HEK293T (cell line): Measurements from ENCODE around the gene TMEM151B.
A peak's percentile ranks its signal among the peaks of the same experiment; 100 is the strongest.

Experiments used
- CTCF ChIA-PET: fragments of 350-600 bp; formaldehyde crosslinking; extraction: SDS; loops from one replicate; lab custom pipeline; 2021; ENCODE audit warnings: antibody characterized with exemption, inconsistent platforms; lab: Yijun Ruan, JAX
- POLR2A ChIA-PET: fragments of 350-600 bp; formaldehyde crosslinking; extraction: SDS; loops from one replicate; lab custom pipeline; 2020; ENCODE audit warnings: antibody characterized with exemption, inconsistent platforms; lab: Yijun Ruan, JAX
- DNase-seq: peaks from one replicate; pipeline ENCODE4 v3.0.0; 2012; ENCODE audit warnings: mixed read lengths; ENCODE audit errors: extremely low spot score
- ARNT ChIP-seq: fragments of 450-650 bp; IDR thresholded peaks from 2 replicates; pipeline ENCODE4 v1.6.1; 2017; ENCODE audit warnings: mild to moderate bottlenecking
- BHLHE40 ChIP-seq: fragments of 450-650 bp; IDR thresholded peaks from 2 replicates; pipeline ENCODE4 v1.6.1; 2016; ENCODE audit warnings: mild to moderate bottlenecking, moderate library complexity, borderline replicate concordance
- CTBP1 ChIP-seq: fragments of 450-650 bp; IDR thresholded peaks from 2 replicates; pipeline ENCODE4 v1.6.1; 2016; ENCODE audit warnings: borderline replicate concordance
- ELF4 ChIP-seq: fragments of 450-650 bp; IDR thresholded peaks from 2 replicates; pipeline ENCODE4 v1.6.1; 2017; ENCODE audit warnings: antibody characterized with exemption
- FOXA1 ChIP-seq: fragments of 450-650 bp; IDR thresholded peaks from 2 replicates; pipeline ENCODE4 v1.6.1; 2016; ENCODE audit warnings: mild to moderate bottlenecking
- FOXK2 ChIP-seq: fragments of 450-650 bp; IDR thresholded peaks from 2 replicates; pipeline ENCODE4 v1.6.1; 2016; ENCODE audit warnings: mild to moderate bottlenecking
- FOXM1 ChIP-seq: fragments of 450-650 bp; IDR thresholded peaks from 2 replicates; pipeline ENCODE4 v1.6.1; 2017; ENCODE audit warnings: mild to moderate bottlenecking, borderline replicate concordance
- HDGF ChIP-seq: fragments of 450-650 bp; IDR thresholded peaks from 2 replicates; pipeline ENCODE4 v1.6.1; 2017; ENCODE audit warnings: antibody characterized with exemption, borderline replicate concordance
- L3MBTL2 ChIP-seq: fragments of 450-650 bp; conservative IDR thresholded peaks from 2 replicates; pipeline ENCODE4 v1.6.1; 2016; ENCODE audit warnings: mild to moderate bottlenecking
- LEF1 ChIP-seq: fragments of 450-650 bp; IDR thresholded peaks from 2 replicates; pipeline ENCODE4 v1.6.1; 2017; ENCODE audit warnings: mild to moderate bottlenecking, borderline replicate concordance
- NFRKB ChIP-seq: fragments of 450-650 bp; IDR thresholded peaks from 2 replicates; pipeline ENCODE4 v1.6.1; 2016; ENCODE audit warnings: mild to moderate bottlenecking, moderate library complexity
- PKNOX1 ChIP-seq: fragments of 450-650 bp; IDR thresholded peaks from 2 replicates; pipeline ENCODE4 v1.6.1; 2016
- SP1 ChIP-seq: fragments of 450-650 bp; IDR thresholded peaks from 2 replicates; pipeline ENCODE4 v1.6.1; 2017
- SUZ12 ChIP-seq: fragments of 450-650 bp; IDR thresholded peaks from 2 replicates; pipeline ENCODE4 v1.6.1; 2016; ENCODE audit warnings: mild to moderate bottlenecking
- TARDBP ChIP-seq: fragments of 450-650 bp; IDR thresholded peaks from 2 replicates; pipeline ENCODE4 v1.6.1; 2016
- ZNF384 ChIP-seq: fragments of 450-650 bp; IDR thresholded peaks from 2 replicates; pipeline ENCODE4 v1.6.1; 2016

The TMEM151B gene

GRCh38 chr6:44251576-44252524, 18.4 kb upstream of the TMEM151B start:
- CTCF ChIA-PET, result interaction anchor here (0.6 to 1.3 kb wide), 3 partner anchors 12 to 79 kb away, joined by 3 read pairs; no protein-coding TSS in a partner anchor

DNA sequence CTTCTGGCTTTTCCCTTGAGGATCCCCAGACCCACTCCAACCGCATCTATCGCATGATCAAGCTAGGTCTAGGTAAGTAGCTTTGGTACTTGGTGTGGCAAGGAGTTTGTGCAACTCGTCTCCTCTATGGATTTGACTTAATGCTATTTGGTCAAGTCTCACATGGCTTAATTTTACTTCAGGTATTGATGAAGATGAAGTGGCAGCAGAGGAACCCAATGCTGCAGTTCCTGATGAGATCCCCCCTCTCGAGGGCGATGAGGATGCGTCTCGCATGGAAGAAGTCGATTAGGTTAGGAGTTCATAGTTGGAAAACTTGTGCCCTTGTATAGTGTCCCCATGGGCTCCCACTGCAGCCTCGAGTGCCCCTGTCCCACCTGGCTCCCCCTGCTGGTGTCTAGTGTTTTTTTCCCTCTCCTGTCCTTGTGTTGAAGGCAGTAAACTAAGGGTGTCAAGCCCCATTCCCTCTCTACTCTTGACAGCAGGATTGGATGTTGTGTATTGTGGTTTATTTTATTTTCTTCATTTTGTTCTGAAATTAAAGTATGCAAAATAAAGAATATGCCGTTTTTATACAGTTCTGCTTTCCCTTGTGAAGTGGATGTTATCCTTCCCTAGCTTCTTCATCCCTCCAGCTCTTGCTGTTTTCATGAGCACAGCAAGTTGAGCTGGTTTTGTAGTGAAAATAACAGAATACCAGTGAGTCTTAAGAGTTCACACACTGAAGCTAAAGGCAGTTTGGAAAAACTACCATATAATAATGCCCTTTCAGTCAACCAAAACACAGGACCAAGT, 16.7 kb upstream of the TMEM151B start:
- POLR2A ChIA-PET, result no interaction called here
- no peak for TF ChIP-seq ELF4
- no peak for TF ChIP-seq FOXK2
- TF ChIP-seq FOXA1, result no peak
- no peak for TF ChIP-seq FOXM1
- no peak for TF ChIP-seq LEF1
- TF ChIP-seq PKNOX1, result no peak
- no peak for TF ChIP-seq ARNT
- TF ChIP-seq HDGF, result no peak
- no peak for TF ChIP-seq SP1
- no peak for TF ChIP-seq CTBP1
- TF ChIP-seq NFRKB, result no peak
- TF ChIP-seq ZNF384, result no peak
- no peak for TF ChIP-seq SUZ12
- no peak for TF ChIP-seq BHLHE40
- no peak for TF ChIP-seq TARDBP
- no peak for TF ChIP-seq L3MBTL2
- CTCF ChIA-PET, result interaction anchor here (0.7 to 1.2 kb wide), 5 partner anchors 17 to 91 kb away, joined by 3 read pairs; partner anchors contain the start of gene TMEM151B
- no peak for DNase-seq

More at GRCh38 chr6:44251576-44252524, 18.4 kb upstream of the TMEM151B start:
- POLR2A ChIA-PET, result no interaction called here
- DNase-seq, result no peak
- TF ChIP-seq FOXM1, result no peak
- no peak for TF ChIP-seq SUZ12
- no peak for TF ChIP-seq TARDBP
- no peak for TF ChIP-seq FOXK2
- no peak for TF ChIP-seq ARNT
- no peak for TF ChIP-seq SP1
- no peak for TF ChIP-seq HDGF
- no peak for TF ChIP-seq L3MBTL2
- TF ChIP-seq ZNF384, result no peak
- no peak for TF ChIP-seq NFRKB
- no peak for TF ChIP-seq CTBP1
- TF ChIP-seq ELF4, result no peak
- no peak for TF ChIP-seq PKNOX1
- TF ChIP-seq LEF1, result no peak
- no peak for TF ChIP-seq FOXA1
- no peak for TF ChIP-seq BHLHE40

DNA sequence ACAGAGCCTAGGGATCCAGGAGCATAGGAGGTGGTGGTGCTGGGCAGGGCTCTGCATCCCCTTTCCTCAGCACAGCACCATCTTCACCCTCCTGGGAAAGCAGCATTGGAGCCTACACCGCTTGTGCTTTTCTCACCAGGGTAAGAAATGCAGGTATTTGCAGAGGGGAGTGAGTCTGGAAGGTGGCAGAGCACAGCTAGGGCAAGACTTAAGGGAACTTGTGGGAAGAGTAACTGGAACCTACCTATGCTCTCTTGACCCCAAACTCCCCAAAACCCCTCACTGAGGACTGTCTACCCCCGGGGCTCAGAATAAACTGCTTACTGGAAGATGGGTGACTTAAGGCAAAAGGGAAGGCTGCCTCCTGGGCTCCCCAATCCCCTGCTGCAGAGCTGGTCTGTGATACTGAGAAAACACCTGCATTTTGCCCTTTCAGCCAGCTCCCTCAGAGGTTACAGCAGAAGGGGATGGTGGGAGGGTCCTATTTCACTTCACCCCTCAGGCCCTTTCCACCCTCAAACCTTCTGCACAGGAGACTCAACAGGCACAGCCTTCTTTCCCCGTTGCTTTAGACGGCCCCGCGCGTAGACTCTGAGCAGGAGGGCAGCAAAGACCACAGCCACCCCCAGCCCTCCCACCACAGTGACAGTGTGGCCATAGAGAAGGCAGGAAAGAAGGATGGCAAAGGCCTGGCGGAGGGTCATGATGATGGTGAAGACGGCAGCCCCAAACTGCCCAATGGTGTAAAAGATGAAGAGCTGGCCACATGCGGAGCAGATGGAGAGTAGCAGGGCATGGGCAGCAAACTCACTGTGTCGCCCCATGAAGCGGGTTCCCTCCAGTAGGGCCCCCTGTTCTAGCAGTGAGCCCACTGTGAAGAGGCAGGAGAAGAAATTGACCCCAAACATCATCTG, 15.8 kb upstream of the TMEM151B start:
- DNase-seq, result no peak
- ChIA-PET CTCF (interaction anchor here (0.7 to 3.4 kb wide), 9 partner anchors 13 to 92 kb away, joined by 3 to 28 read pairs (median 3); partner anchors contain the start of gene TMEM151B), POLR2A (interaction anchor here (0.9 to 3.7 kb wide), 2 partner anchors 8 kb away, joined by 3 to 117 read pairs; partner anchors contain the start of gene HSP90AB1)
- TF ChIP-seq LEF1, result no peak
- TF ChIP-seq ELF4, result no peak; the same call in none of the 2 replicates

- no peak for DNase-seq
- ChIA-PET POLR2A (interaction anchor here (0.8 to 3.7 kb wide), 3 partner anchors 9 to 82 kb away, joined by 3 to 117 read pairs (median 6); partner anchors contain the start of gene HSP90AB1), CTCF (interaction anchor here (0.7 to 3.4 kb wide), 5 partner anchors 12 to 93 kb away, joined by 3 to 28 read pairs (median 3); partner anchors contain the start of gene TMEM151B)
- TF ChIP-seq L3MBTL2 (0 out of 2 replicates have a peak, but pooled peaks have one; percentile 7), LEF1 (no peak)
Observed at GRCh38 chr6:44255105-44255808, 15.0 kb upstream of the TMEM151B start.
